ENCODE data around the gene SERPINB11. TPM values are rescaled to one million over a fixed set of nuclear protein-coding genes. Genes with fewer than 3 reads are reported as not detected.
"Not testable (repeated sequence)": the region's sequence is repeated elsewhere in the genome, so short reads cannot be mapped to it uniquely, and the experiment has no call there.

The SERPINB11 gene
- total RNA-seq, 1 donor from 2014 or later: not detected

- FAIRE-seq (no peak), DNase-seq (ENCODE audit: low spot score in 2 of 2) (no peak)
Observed at GRCh38 chr18:63725682-63726480, 23.1 kb downstream of the SERPINB11 start.

- no peak for FAIRE-seq
- DNase-seq (ENCODE audit: low spot score in 2 of 2): no peak
Observed at GRCh38 chr18:63730773-63731172, 28.0 kb downstream of the SERPINB11 start.

- FAIRE-seq (no peak), DNase-seq (ENCODE audit: low spot score in 2 of 2) (no peak)
Observed at GRCh38 chr18:63731215-63731614, 28.5 kb downstream of the SERPINB11 start.

- no peak for DNase-seq (ENCODE audit: low spot score in 2 of 2)
- no peak for FAIRE-seq
Observed at GRCh38 chr18:63736876-63737275, 34.1 kb downstream of the SERPINB11 start.

GRCh38 chr18:63741769-63742168, 39.0 kb downstream of the SERPINB11 start:
- FAIRE-seq: no peak
- no peak for DNase-seq (ENCODE audit: low spot score in 2 of 2)

GRCh38 chr18:63747006-63747405, 44.2 kb downstream of the SERPINB11 start:
- no peak for FAIRE-seq
- no peak for DNase-seq (ENCODE audit: low spot score in 2 of 2)

GRCh38 chr18:63749489-63749888, 46.7 kb downstream of the SERPINB11 start:
- no peak for FAIRE-seq
- DNase-seq (ENCODE audit: low spot score in 2 of 2): no peak

- FAIRE-seq (no peak), DNase-seq (ENCODE audit: low spot score in 2 of 2) (no peak)
Observed at GRCh38 chr18:63752636-63753035, 49.9 kb downstream of the SERPINB11 start.

- DNase-seq (ENCODE audit: low spot score in 2 of 2): no peak
- FAIRE-seq: no peak
Observed at GRCh38 chr18:63753676-63754075, 50.9 kb downstream of the SERPINB11 start.

- FAIRE-seq (no peak), DNase-seq (ENCODE audit: low spot score in 2 of 2) (no peak)
Observed at GRCh38 chr18:63757541-63757940, 54.8 kb downstream of the SERPINB11 start.

GRCh38 chr18:63758615-63759240, 56.0 kb downstream of the SERPINB11 start:
- no peak for FAIRE-seq
- no peak for DNase-seq (ENCODE audit: low spot score in 2 of 2)

GRCh38 chr18:63759786-63760185, 57.0 kb downstream of the SERPINB11 start:
- DNase-seq (ENCODE audit: low spot score in 2 of 2); FAIRE-seq: not testable (repeated sequence)

- FAIRE-seq: no peak
- DNase-seq (ENCODE audit: low spot score in 2 of 2): no peak
Observed at GRCh38 chr18:63762518-63762917, 59.8 kb downstream of the SERPINB11 start.

- FAIRE-seq: no peak
- no peak for DNase-seq (ENCODE audit: low spot score in 2 of 2)
Observed at GRCh38 chr18:63763831-63764600, 61.3 kb downstream of the SERPINB11 start.

GRCh38 chr18:63765837-63766236, 63.1 kb downstream of the SERPINB11 start:
- DNase-seq (ENCODE audit: low spot score in 2 of 2) (no peak), FAIRE-seq (no peak)

Other genes starting within 250 kb of the SERPINB11 start
- under 0.01 TPM for gene SERPINB5, start 226.0 kb upstream of the SERPINB11 start, total RNA-seq
- gene SERPINB12, start 160.6 kb upstream of the SERPINB11 start, total RNA-seq: not detected
- gene SERPINB13, start 115.6 kb upstream of the SERPINB11 start, total RNA-seq: 0.41 TPM
- not detected for gene SERPINB4, start 58.7 kb upstream of the SERPINB11 start, total RNA-seq
- gene SERPINB3, start 41.1 kb upstream of the SERPINB11 start, total RNA-seq: not detected
- gene SERPINB7, start 72.5 kb downstream of the SERPINB11 start, total RNA-seq: not detected
- gene SERPINB2, start 184.7 kb downstream of the SERPINB11 start, total RNA-seq: not detected
- 0.41 TPM for gene SERPINB10, start 205.0 kb downstream of the SERPINB11 start, total RNA-seq
- gene HMSD, start 246.3 kb downstream of the SERPINB11 start, total RNA-seq: not detected